ENCODE data around the gene FBXO7.

DNA sequence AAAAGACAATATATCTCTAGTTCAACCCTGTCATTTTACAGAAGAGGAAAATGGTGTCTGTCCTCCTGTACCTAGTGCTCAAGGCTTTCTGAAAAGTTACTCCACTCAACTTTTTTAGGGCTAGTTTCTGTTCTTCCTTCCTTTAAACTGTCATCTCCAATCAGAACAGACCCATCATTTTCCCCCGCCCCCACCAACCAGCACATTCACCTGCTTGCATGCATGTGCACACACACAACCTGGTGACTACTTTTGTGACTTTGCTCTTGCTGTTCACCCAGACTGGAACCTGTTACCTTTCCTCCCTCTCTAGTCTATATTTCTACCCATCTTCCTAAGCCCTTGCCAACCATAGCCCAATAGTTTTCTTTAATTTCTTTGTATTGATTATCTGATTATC, 5.6 kb downstream of the FBXO7 start:
- TF ChIP-seq, protein P1, sequence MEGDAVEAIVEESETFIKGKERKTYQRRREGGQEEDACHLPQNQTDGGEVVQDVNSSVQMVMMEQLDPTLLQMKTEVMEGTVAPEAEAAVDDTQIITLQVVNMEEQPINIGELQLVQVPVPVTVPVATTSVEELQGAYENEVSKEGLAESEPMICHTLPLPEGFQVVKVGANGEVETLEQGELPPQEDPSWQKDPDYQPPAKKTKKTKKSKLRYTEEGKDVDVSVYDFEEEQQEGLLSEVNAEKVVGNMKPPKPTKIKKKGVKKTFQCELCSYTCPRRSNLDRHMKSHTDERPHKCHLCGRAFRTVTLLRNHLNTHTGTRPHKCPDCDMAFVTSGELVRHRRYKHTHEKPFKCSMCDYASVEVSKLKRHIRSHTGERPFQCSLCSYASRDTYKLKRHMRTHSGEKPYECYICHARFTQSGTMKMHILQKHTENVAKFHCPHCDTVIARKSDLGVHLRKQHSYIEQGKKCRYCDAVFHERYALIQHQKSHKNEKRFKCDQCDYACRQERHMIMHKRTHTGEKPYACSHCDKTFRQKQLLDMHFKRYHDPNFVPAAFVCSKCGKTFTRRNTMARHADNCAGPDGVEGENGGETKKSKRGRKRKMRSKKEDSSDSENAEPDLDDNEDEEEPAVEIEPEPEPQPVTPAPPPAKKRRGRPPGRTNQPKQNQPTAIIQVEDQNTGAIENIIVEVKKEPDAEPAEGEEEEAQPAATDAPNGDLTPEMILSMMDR (IDR thresholded peaks at IDR 0.05; ENCODE audit: insufficient read depth, low read length, poor library complexity, severe bottlenecking) = no peak
- no peak for TF ChIP-seq EZH2phosphoT487 (conservative IDR thresholded peaks at IDR 0.05; ENCODE audit: low read length)
